Measurements from ENCODE around the gene EXT2. TPM values are rescaled to one million over a fixed set of nuclear protein-coding genes. Genes with fewer than 3 reads are reported as not detected.

Gene EXT2
- total RNA-seq, 1 experiment from 2014 or later, result 42.9 TPM

DNA sequence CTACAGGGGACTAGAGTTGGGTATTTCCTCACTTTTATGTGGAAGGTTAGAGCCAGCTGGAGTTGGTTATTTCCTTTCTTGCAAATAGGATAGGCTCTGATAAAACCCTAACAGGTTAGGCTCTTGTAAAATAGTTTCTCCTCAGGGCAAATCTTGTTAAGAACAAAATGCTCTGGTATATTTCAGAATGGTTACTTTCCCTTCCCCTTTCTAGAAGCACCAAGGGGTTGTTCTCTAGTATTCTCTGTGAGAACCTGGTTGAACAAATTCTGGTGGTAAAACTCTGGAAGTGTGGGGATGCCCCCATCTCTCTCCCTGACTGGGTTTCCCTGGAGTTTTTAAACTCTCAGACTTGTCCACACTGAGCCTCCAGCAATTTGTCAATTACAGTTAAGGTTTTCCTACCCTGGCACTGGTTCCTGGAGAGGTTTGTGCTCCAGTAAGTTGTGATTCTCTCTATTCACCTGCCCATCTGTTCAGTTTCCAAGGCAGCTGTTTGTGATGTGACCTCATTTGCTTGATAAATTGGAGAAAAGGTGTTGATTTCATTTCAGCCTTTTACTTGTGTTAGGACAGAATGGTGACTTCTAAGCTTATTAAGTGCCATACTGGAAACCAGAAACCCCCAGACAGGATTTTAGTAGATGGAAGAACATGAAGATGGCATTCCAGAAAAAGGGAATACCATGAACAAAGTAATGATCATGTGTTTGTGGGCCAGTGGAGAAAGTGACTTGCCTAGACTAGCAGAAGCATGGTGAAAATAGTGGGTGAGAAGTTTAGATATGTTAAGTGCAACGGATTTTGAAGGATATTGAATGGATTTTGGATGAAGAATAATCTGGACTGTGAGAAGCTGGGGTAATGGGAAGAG, 64.6 kb downstream of the EXT2 start:
- Histone ChIP-seq H3K4me2 (ENCODE audit: insufficient read depth, insufficient read length, low read length) (no peak overlapping the region), H3K23me2 (ENCODE audit: insufficient read length, low read depth, low read length, poor library complexity, severe bottlenecking) (no peaks in the 10 kb centered on the region), H2BK120ac (ENCODE audit: low read depth, low read length, poor library complexity, severe bottlenecking) (no peak overlapping the region), H3K27ac (ENCODE audit: insufficient read length, low read depth, low read length) (no peak overlapping the region), H3K9me3 (ENCODE audit: control insufficient read depth, low read depth, low read length) (no peaks in the 10 kb centered on the region), H3K56ac (ENCODE audit: insufficient read length, low read depth, low read length) (no peak overlapping the region), H2AFZ (ENCODE audit: low read length) (no peak overlapping the region), H3K4ac (ENCODE audit: low read depth, low read length) (no peak overlapping the region), H3K23ac (ENCODE audit: insufficient read length, low read depth, low read length) (no peak overlapping the region), H4K8ac (replicated peaks; ENCODE audit: insufficient read length, low read depth, low read length) (no peak overlapping the region), H4K20me1 (ENCODE audit: control insufficient read depth, insufficient read depth, insufficient read length) (no peaks in the 10 kb centered on the region), H2BK20ac (ENCODE audit: low read depth, low read length, poor library complexity, severe bottlenecking) (no peak overlapping the region), H3K9ac (ENCODE audit: extremely low read depth, insufficient read length, low read length) (no peak overlapping the region), H3K27me3 (ENCODE audit: insufficient read depth, low read length) (no peaks in the 10 kb centered on the region), H3K79me1 (ENCODE audit: insufficient read depth, low read depth, low read length, poor library complexity, severe bottlenecking) (no peaks in the 10 kb centered on the region), H3K4me1 (ENCODE audit: insufficient read depth, low read length) (no peaks in the 10 kb centered on the region; the same call in 1 of the 2 replicates), H2AK5ac (ENCODE audit: insufficient read length, low read length) (no peak overlapping the region), H2BK12ac (ENCODE audit: insufficient read length, low read depth, low read length) (no peak overlapping the region), H4K5ac (ENCODE audit: insufficient read length, low read depth, low read length) (no peak overlapping the region), H4K91ac (ENCODE audit: insufficient read length, low read depth, low read length) (no peak overlapping the region), H3T11ph (ENCODE audit: low read length) (no peak overlapping the region), H3K18ac (ENCODE audit: insufficient read length, low read depth, low read length) (no peak overlapping the region), H3K79me2 (ENCODE audit: insufficient read depth, low read length) (no peaks in the 10 kb centered on the region), H2BK15ac (ENCODE audit: low read depth, low read length) (no peak overlapping the region), H3K14ac (ENCODE audit: insufficient read depth, low read length) (no peak overlapping the region), H2BK5ac (ENCODE audit: insufficient read length, low read length) (no peak overlapping the region)
- Mint-ChIP-seq H3K4me1 (peaks cover 5 to 6% of the 10 kb centered on the region in 2 experiments; a peak in 3 of 4 replicates), H3K9me3 (peaks cover 0 to 3% of the 10 kb centered on the region in 2 experiments; a peak in 2 of 5 replicates), H3K27me3 (ENCODE audit: low read depth) (no peaks in the 10 kb centered on the region), H3K27ac (no peak overlapping the region), H3K36me3 (ENCODE audit: insufficient read depth in 1 of 3, low read depth in 3 of 3) (peaks cover 0 to 13% (median 0%) of the 10 kb centered on the region in 3 experiments; a peak in 2 of 7 replicates), H3K4me3 (no peak overlapping the region)
- 100% methylated on average over 1 of the region's 1 CpG for WGBS (ENCODE audit: extremely low coverage, insufficient read length, low lambda C conversion rate)
- DNase-seq, result no peak
- TF ChIP-seq, protein P1, sequence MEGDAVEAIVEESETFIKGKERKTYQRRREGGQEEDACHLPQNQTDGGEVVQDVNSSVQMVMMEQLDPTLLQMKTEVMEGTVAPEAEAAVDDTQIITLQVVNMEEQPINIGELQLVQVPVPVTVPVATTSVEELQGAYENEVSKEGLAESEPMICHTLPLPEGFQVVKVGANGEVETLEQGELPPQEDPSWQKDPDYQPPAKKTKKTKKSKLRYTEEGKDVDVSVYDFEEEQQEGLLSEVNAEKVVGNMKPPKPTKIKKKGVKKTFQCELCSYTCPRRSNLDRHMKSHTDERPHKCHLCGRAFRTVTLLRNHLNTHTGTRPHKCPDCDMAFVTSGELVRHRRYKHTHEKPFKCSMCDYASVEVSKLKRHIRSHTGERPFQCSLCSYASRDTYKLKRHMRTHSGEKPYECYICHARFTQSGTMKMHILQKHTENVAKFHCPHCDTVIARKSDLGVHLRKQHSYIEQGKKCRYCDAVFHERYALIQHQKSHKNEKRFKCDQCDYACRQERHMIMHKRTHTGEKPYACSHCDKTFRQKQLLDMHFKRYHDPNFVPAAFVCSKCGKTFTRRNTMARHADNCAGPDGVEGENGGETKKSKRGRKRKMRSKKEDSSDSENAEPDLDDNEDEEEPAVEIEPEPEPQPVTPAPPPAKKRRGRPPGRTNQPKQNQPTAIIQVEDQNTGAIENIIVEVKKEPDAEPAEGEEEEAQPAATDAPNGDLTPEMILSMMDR (conservative IDR thresholded peaks at IDR 0.05), result no peak
